ENCODE data around the gene HDGFL2.

The HDGFL2 gene

GRCh38 chr19:4497770-4498389, 25.8 kb downstream of the HDGFL2 start:
- no peak for DNase-seq (ENCODE audit: low spot score)

- DNase-seq (ENCODE audit: low spot score), result no peak
Measured at GRCh38 chr19:4498694-4499093, 26.6 kb downstream of the HDGFL2 start.

GRCh38 chr19:4499318-4499717, 27.2 kb downstream of the HDGFL2 start:
- no peak for DNase-seq (ENCODE audit: low spot score)

GRCh38 chr19:4499855-4500254, 27.8 kb downstream of the HDGFL2 start:
- no peak for DNase-seq (ENCODE audit: low spot score)

GRCh38 chr19:4500841-4501591, 28.9 kb downstream of the HDGFL2 start:
- no peak for DNase-seq (ENCODE audit: low spot score)

GRCh38 chr19:4501691-4502090, 29.6 kb downstream of the HDGFL2 start:
- no peak for DNase-seq (ENCODE audit: low spot score)

GRCh38 chr19:4502282-4503131, 30.4 kb downstream of the HDGFL2 start:
- no peak for DNase-seq (ENCODE audit: low spot score)

- no peak for DNase-seq (ENCODE audit: low spot score)
Measured at GRCh38 chr19:4503132-4503824, 31.2 kb downstream of the HDGFL2 start.

- DNase-seq (ENCODE audit: low spot score), result no peak
Measured at GRCh38 chr19:4503825-4504170, 31.7 kb downstream of the HDGFL2 start.

GRCh38 chr19:4504297-4504701, 32.2 kb downstream of the HDGFL2 start:
- DNase-seq (ENCODE audit: low spot score), result no peak

GRCh38 chr19:4504891-4505569, 32.9 kb downstream of the HDGFL2 start:
- no peak for DNase-seq (ENCODE audit: low spot score)

- no peak for DNase-seq (ENCODE audit: low spot score)
Measured at GRCh38 chr19:4505570-4506448, 33.7 kb downstream of the HDGFL2 start.

GRCh38 chr19:4506449-4507149, 34.5 kb downstream of the HDGFL2 start:
- no peak for DNase-seq (ENCODE audit: low spot score)

- DNase-seq (ENCODE audit: low spot score), result no peak
Measured at GRCh38 chr19:4507150-4507452, 35.0 kb downstream of the HDGFL2 start.

- no peak for DNase-seq (ENCODE audit: low spot score)
Measured at GRCh38 chr19:4507804-4508203, 35.7 kb downstream of the HDGFL2 start.

- no peak for DNase-seq (ENCODE audit: low spot score)
Measured at GRCh38 chr19:4508698-4509097, 36.6 kb downstream of the HDGFL2 start.

- DNase-seq (ENCODE audit: low spot score), result no peak
Measured at GRCh38 chr19:4510435-4511255, 38.5 kb downstream of the HDGFL2 start.

GRCh38 chr19:4511300-4512054, 39.4 kb downstream of the HDGFL2 start:
- DNase-seq (ENCODE audit: low spot score), result no peak

Data from SK-N-DZ (cell line).